ENCODE data around the gene SDF2L1.

DNA sequence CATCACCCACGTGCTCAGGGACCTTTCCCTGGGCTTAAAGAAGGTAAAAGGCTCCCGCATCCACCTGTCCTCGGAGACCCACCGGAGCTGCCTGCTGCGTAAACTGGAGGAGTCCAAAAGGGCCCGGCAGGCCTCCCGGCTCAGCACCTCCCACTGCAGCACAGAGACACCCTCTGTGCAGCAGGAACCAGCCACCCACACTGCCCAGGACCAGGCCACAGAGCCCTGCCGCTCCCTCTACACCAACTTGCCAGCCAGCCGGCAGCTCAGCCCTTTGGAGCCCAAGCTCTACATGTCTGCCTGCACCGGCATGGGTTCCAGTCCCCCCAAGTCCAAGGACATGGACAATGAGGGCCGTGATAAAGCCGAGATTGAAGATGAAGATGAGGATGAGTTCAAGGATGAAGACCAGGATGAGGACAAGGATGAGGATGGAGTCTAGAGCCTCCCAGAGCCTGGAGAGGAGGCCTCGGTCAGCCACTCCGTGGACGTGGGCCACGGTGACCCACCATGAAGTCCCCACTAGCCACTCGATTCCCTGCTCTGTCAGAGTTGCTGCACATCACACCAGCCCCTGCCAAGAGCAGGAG, 5.4 kb upstream of the SDF2L1 start:
- TF ChIP-seq POLR2A (IDR thresholded peaks at IDR 0.05) (no peak), EP300 (IDR thresholded peaks at IDR 0.05) (no peak)
- TF ChIP-seq, protein P1, sequence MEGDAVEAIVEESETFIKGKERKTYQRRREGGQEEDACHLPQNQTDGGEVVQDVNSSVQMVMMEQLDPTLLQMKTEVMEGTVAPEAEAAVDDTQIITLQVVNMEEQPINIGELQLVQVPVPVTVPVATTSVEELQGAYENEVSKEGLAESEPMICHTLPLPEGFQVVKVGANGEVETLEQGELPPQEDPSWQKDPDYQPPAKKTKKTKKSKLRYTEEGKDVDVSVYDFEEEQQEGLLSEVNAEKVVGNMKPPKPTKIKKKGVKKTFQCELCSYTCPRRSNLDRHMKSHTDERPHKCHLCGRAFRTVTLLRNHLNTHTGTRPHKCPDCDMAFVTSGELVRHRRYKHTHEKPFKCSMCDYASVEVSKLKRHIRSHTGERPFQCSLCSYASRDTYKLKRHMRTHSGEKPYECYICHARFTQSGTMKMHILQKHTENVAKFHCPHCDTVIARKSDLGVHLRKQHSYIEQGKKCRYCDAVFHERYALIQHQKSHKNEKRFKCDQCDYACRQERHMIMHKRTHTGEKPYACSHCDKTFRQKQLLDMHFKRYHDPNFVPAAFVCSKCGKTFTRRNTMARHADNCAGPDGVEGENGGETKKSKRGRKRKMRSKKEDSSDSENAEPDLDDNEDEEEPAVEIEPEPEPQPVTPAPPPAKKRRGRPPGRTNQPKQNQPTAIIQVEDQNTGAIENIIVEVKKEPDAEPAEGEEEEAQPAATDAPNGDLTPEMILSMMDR (IDR thresholded peaks at IDR 0.05) = no peak

Data from suprapubic skin (tissue), 3 donors.